H4 (cell line): ENCODE measurements around the gene ZFP28. TPM values are rescaled to one million over a fixed set of nuclear protein-coding genes. Genes with fewer than 3 reads are reported as not detected.

Experiments
- DNase-seq: peaks from one replicate; pipeline ENCODE4 v3.0.0-alpha.2; 2015; ENCODE audit warnings: low spot score
- total RNA-seq: library from RNA; depleted of rRNA; stranded (reverse); fragments of >200 nt; shearing (Covaris generic); gene quantifications from 2 replicates; pipeline ENCODE4 v1.2.3, GENCODE V29; 2014; rRNA removed

ZFP28 gene
- total RNA-seq, result 3.9 and 4.7 TPM in 2 replicates

DNA sequence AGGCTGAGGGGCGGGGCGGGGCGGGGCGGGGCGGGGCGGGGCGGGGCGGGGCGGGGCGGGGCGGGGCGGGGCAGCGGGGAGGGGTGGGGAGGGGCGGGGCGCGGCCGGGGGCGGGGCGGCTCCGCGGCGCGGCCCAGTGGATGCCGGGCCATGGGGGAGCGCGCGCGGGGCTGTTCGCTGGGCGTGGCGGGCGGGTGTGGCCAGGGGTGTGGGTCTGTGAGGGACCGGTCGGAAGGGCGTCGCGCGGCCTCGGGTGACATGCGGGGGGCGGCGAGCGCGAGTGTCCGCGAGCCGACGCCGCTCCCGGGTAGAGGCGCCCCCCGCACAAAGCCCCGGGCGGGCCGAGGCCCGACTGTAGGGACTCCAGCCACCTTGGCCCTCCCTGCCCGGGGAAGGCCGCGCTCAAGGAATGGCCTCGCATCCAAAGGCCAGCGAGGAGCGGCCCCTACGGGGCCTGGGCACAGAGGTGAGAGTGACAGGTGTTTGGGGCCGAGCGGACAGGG is at the start of gene ZFP28:
Gene ZFP28, plus strand, starts transcription at position 188 of the 503 bp plus-strand sequence. Its CDS starts 71 bp downstream, at position 259.
- DNase-seq, result peak; percentile 58

GRCh38 chr19:56491399-56491798 is 47.3 kb upstream of the ZFP28 start:
- no peak for DNase-seq

DNA sequence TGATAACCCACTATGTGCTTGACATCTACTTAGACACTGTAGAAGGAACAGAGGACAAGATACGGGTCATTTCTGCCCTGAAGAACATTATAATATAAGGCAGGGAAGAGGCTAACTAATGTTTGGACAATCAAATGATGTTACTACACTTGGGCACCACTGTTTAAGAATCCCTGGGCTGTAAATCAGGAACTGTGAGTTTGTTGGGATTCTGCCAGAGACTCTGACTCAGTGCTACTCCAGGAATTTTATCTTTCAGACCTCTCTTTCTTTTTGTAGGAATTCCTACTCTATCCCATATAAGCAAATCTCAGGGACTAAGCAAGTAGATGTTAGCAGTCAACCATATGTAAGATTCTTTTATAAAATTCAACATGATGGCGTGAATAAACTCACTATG is 34.2 kb upstream of the ZFP28 start:
- no peak for DNase-seq

GRCh38 chr19:56507446-56508289 is 31.1 kb upstream of the ZFP28 start, which contains the start of gene ZNF471:
Gene ZNF471 (plus strand): TSS chr19:56507855. CDS start chr19:56511572, 3,717 bp downstream.
- peak; percentile 99 for DNase-seq

- DNase-seq, result peak; percentile 8
These were observed 30.4 kb upstream of the ZFP28 start for GRCh38 chr19:56508290-56508778.

- no peak for DNase-seq
These were observed 13.4 kb upstream of the ZFP28 start for GRCh38 chr19:56525214-56525860.

DNA sequence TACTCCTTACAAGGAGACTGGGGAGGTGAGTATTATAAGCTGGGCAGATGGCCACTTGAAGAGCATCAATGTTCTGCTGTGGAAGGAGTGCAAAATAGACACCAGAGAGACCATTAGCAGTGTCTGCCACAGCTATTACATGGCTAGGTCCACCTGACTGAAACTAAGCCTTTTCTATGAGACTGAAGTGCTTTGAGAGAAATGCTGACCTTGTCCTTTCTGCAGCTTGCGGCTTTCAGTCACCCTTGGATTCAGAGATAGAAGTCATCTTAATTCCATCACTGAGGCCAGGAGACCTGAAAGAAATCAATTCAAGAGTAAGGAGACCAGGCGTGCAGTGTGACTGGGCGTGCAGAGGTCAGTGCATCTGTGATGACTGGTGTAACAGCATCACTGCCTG is 1.3 kb upstream of the ZFP28 start:
- no peak for DNase-seq

DNA sequence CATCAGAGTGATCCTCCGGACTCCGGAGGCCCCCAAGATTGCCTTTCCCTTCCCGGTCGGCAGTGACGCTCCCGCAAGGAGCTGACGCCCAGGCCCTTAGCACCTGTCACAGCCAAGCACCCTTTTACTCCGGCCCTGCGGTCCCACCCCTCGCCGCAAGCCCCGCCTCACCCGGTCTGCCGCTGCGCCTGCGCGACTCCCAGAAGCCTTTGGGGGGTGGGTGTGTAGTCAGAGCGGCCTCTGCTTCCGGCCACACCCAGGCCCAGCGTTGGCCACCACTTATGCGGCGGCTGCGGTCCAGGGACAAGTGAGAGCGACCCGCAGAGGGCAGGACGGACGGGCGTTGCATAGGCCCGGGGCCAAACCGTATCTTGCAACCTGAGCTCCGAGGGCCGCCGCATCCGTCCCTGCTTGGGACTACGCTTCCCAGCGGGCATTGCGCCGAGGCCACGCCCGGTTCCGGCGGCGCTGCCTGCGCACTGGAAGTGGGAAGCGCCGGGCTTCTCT is 441 bp upstream of the ZFP28 start:
- DNase-seq, result peak; percentile 84

DNA sequence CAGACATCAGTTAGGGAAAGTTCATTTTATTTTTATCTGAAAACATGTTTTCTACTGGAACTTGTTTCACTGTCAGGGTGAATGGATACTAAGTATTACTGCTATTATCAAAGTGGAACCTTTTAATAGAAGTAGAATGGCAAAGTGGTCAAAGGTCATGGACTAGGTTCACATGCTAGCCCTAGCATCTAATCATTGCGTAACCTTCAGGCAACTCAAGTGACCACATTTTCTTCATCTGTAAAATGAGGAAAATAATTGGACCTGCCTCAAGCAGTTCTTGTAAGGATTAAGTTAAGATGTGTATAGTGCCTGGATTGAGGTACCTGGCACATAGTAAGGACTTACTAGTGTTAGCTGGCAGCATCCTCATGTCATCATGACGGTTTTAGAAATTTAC is 5.0 kb downstream of the ZFP28 start:
- no peak for DNase-seq

DNA sequence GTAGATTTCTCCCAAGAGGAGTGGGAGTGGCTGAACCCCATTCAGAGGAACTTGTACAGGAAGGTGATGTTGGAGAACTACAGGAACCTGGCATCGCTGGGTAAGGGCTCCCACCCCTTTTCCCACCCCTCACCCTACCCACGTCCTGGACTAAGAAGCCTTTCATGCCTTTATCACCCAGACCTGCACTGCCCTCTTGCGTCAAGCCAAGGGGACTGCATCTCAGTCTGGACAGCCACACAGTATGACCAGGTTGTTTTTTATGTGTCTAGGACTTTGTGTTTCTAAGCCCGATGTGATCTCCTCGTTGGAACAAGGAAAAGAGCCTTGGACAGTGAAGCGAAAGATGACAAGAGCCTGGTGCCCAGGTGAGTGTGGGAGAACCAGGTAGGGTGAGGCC is 8.8 kb downstream of the ZFP28 start:
- DNase-seq, result peak; percentile 44

GRCh38 chr19:56554272-56554869 is 15.6 kb downstream of the ZFP28 start:
- DNase-seq, result no peak

DNA sequence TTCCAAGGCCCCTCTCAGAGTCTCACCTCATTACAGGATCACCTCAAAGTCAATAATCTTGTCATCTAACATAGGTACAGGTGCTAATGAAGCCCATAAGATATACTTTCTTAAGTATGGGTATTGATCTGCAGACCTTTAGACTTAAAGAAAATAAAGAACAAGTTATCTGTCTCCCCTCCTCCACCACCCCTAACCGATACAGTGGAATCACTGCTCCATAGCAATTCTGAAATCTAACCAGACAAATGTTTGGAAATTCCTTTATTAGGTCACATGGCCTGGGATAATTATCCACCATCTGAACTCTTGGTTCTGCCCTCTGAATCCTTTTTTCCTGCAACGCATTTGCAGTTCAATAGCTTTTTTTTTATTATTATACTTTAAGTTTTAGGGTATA is 24.0 kb downstream of the ZFP28 start:
- no peak for DNase-seq

- DNase-seq, result no peak
These were observed 28.1 kb downstream of the ZFP28 start for GRCh38 chr19:56566904-56567273.

- DNase-seq, result peak; percentile 97
These were observed 28.7 kb downstream of the ZFP28 start, which contains the start of gene ZNF470 for GRCh38 chr19:56567274-56568120. Gene ZNF470 (plus strand): TSS chr19:56567468. CDS start chr19:56570312, 2,844 bp downstream.

- DNase-seq, result no peak
These were observed 33.8 kb downstream of the ZFP28 start for GRCh38 chr19:56572589-56572988.

GRCh38 chr19:56573914-56574313 is 35.2 kb downstream of the ZFP28 start:
- DNase-seq, result no peak

- no peak for DNase-seq
These were observed 39.2 kb downstream of the ZFP28 start for GRCh38 chr19:56577719-56578602.

DNA sequence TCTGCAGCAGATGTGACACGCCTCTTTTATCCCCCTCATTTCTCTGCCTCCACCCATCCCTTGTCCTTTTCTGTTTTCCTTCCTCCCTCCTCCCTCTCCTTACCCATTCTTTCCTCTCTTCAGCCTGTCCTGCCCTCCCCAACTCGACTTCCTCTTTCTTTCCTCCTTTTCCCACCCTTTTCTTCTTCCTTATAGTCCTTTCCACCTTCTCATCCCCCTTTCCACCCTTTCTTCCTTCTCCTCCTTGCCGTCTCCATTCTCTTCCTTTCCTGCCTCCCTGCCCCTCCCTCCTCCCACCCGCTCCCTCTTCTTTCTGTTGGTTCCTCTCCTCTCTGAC is 55.7 kb downstream of the ZFP28 start:
- DNase-seq, result no peak

DNA sequence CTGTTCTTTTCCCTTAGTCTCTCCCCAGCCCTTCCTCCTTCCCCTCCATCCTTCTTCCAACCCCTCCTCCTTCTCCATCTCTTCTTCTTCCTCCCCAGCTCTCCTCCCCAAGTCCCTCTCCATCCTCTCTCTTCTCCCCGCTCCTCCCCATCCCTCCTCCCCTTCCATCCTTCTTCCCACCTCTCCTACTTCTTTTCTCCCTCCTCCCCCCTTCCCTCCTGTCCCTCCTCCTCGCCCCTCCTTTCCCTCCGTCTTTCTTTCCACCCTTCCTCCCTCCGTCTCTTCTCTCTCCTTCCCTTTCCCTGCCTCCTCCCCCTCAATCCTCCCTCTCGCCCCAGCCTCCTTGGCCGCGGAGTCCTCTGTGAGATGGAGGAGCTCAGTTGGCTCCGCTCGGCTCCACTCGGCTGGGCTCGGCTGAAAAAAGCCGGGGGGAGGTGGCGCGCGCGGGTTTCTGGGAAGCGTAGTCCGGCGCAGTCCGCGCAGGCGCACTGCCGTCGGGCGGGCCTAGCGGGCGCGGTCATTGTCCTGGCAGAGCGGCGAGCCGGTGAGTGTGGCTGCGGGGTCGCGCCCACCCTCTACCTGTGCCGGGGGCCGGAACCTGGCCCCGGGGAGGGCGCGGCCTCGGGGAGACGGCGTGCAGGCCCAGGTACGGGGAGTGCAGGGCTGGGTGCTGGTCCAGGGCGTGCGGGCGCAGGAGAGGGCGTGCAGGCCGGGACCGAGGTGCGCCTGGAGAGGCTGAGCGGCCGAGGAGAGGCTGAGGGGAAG is 56.2 kb downstream of the ZFP28 start, which contains the start of gene ZNF71:
Gene ZNF71, plus strand, starts transcription at position 520 of the 765 bp plus-strand sequence. CDS start 6,257 bp downstream, outside the sequence.
- DNase-seq, result peak; percentile 88
